HepG2 (cell line): ENCODE data around the gene PNP. TPM values are rescaled to one million over a fixed set of nuclear protein-coding genes. Genes with fewer than 3 reads are reported as not detected.
A peak's percentile ranks its signal among the peaks of the same experiment; 100 is the strongest.

Experiments
- ATF1 ChIP-seq: IDR thresholded peaks from 2 replicates; pipeline ENCODE4 v1.6.1; 2016; ENCODE audit warnings: mild to moderate bottlenecking, control low read depth
- FOXJ3 ChIP-seq: sonication (generic); formaldehyde crosslinking; IDR thresholded peaks from 2 replicates; pipeline ENCODE4 v1.4.0; 2020; ENCODE audit warnings: missing genetic modification reagents, mild to moderate bottlenecking, borderline replicate concordance
- GABPA ChIP-seq, 2 experiments: IDR thresholded peaks; 2 replicates each; pipeline ENCODE4 v1.6.1; 2011 to 2016; ENCODE audit warnings: low read depth in 2 of 2, low read length in 1 of 2, missing biosample characterization in 1 of 2, missing genetic modification characterization in 1 of 2
- GATAD2A ChIP-seq: IDR thresholded peaks from 2 replicates; pipeline ENCODE4 v1.6.1; 2016
- GPN1 ChIP-seq: sonication (generic); formaldehyde crosslinking; IDR thresholded peaks from 2 replicates; pipeline ENCODE4 v1.5.1; 2020; ENCODE audit warnings: missing genetic modification reagents, borderline replicate concordance
- IKZF4 ChIP-seq: sonication (generic); formaldehyde crosslinking; IDR thresholded peaks from 2 replicates; pipeline ENCODE4 v1.5.1; 2020; ENCODE audit warnings: borderline replicate concordance, mild to moderate bottlenecking, low read depth, missing genetic modification reagents; ENCODE audit errors: not compliant biosample characterization
- IRF2 ChIP-seq: IDR thresholded peaks from 2 replicates; pipeline ENCODE4 v1.6.1; 2018; ENCODE audit warnings: missing genetic modification reagents, missing compliant biosample characterization
- KAT8 ChIP-seq: IDR thresholded peaks from 2 replicates; pipeline ENCODE4 v1.6.1; 2016; ENCODE audit warnings: missing genetic modification reagents, missing compliant biosample characterization
- MYNN ChIP-seq: sonication (generic); formaldehyde crosslinking; IDR thresholded peaks from 2 replicates; pipeline ENCODE4 v1.4.0; 2020; ENCODE audit warnings: mild to moderate bottlenecking, low read depth, missing genetic modification reagents
- NPAS2 ChIP-seq: sonication (generic); formaldehyde crosslinking; IDR thresholded peaks from 2 replicates; pipeline ENCODE4 v1.8.0; 2022; ENCODE audit warnings: mild to moderate bottlenecking, missing genetic modification reagents, borderline replicate concordance
- PHF5A ChIP-seq: IDR thresholded peaks from one replicate; pipeline ENCODE4 v1.6.1; 2018; ENCODE audit warnings: low read depth, missing genetic modification reagents; ENCODE audit not compliant: unreplicated experiment
- SMAD9 ChIP-seq: sonication (generic); formaldehyde crosslinking; IDR thresholded peaks from 2 replicates; pipeline ENCODE4 v1.5.1; 2020; ENCODE audit warnings: mild to moderate bottlenecking, missing genetic modification reagents
- SRSF1 ChIP-seq: fragments of 200-400 bp; formaldehyde crosslinking; optimal IDR thresholded peaks from 2 replicates; pipeline ENCODE3; 2017; ENCODE audit warnings: mild to moderate bottlenecking, low read depth, low read length, moderate library complexity
- ZFAT ChIP-seq: sonication (generic); formaldehyde crosslinking; conservative IDR thresholded peaks from 2 replicates; pipeline ENCODE4 v1.8.1; 2023; ENCODE audit warnings: missing genetic modification reagents, inconsistent platforms
- ZNF20 ChIP-seq: sonication (generic); formaldehyde crosslinking; IDR thresholded peaks from 2 replicates; pipeline ENCODE4 v1.4.0; 2020; ENCODE audit warnings: mild to moderate bottlenecking, moderate library complexity, missing genetic modification reagents
- ZNF572 ChIP-seq: sonication (generic); formaldehyde crosslinking; IDR thresholded peaks from 2 replicates; pipeline ENCODE4 v1.5.1; 2020; ENCODE audit warnings: mild to moderate bottlenecking, missing genetic modification reagents
- ZNF839 ChIP-seq: sonication (generic); formaldehyde crosslinking; IDR thresholded peaks from 2 replicates; pipeline ENCODE4 v1.4.0; 2020; ENCODE audit warnings: missing genetic modification reagents, mild to moderate bottlenecking, borderline replicate concordance
- polyA plus RNA-seq, 8 experiments: library from polyadenylated mRNA; depleted of rRNA in 3 of 8; stranded (reverse) in 7 of 8; unstranded in 1 of 8; fragments of >200 nt; fragmentation: Illumina TruSeq in 4 of 8; extraction: Trizol in 4 of 8; gene quantifications; 2 replicates each; pipeline versions ENCODE4 v1.2.1 to v1.2.3, GENCODE V29; 2011 to 2016; ENCODE audit warnings: low read depth in 4 of 8, missing spikeins in 1 of 8, mixed read lengths in 1 of 8; ENCODE audit not compliant: insufficient read depth in 1 of 8
- total RNA-seq, 5 experiments: library from RNA; depleted of rRNA; stranded (reverse); fragments of >200 nt; fragmentation: Illumina TruSeq; extraction: Trizol; gene quantifications; 2 replicates each; pipeline ENCODE4 v1.2.3, GENCODE V29; 2016; ENCODE audit warnings: low read depth in 1 of 5
- TF ChIP-seq, protein P1 (sequence below): sonication (generic); formaldehyde crosslinking; IDR thresholded peaks from 2 replicates; pipeline ENCODE4 v1.4.0; 2020; ENCODE audit warnings: missing genetic modification reagents, borderline replicate concordance
- TF ChIP-seq, protein P2 (sequence below): sonication (generic); formaldehyde crosslinking; IDR thresholded peaks from 2 replicates; pipeline ENCODE4 v1.4.0; 2020; ENCODE audit warnings: missing genetic modification reagents, borderline replicate concordance
- TF ChIP-seq, protein P3 (sequence below): IDR thresholded peaks from 2 replicates; pipeline ENCODE4 v1.6.1; 2016; ENCODE audit warnings: low read depth

The PNP gene
- total and polyA plus RNA-seq, 2 of the 13 experiments (the other 11 are each of a cell fraction or from before 2014, with no cell fraction given), result 45.4 to 74.8 TPM

DNA sequence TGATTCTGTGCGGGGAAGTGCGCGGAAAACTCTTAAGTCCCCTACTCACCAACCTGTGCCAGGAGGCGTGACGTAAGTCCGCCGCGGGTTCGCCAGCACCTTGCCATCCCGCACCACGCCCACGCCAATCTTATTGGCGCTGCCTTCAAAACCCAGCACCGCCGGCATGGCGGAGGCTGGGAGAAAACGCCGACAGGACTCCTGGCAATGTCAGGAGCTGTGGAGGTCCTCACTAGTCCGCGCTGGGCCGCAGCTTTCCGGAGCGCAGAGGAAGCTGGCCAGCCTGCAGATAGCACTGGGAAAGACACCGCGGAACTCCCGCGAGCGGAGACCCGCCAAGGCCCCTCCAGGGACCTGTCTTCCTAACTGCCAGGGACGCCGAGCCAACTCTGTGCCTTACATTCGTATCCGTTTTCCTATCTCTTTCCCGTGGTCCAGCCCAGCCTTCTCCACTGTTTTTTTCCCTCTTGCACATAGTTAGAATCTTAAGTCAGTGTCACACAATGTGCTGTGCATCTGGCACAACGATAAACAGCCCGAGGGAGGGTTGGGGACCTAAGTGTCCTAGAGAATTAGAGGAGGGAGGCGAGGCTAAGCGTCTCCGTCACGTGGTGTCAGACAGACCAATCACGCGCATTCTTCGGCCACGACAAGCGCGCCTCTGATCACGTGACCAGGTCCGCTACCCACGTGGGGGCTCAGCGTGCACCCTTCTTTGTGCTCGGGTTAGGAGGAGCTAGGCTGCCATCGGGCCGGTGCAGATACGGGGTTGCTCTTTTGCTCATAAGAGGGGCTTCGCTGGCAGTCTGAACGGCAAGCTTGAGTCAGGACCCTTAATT, 14.5 kb upstream of the PNP start, which contains the start of the genes APEX1 and OSGEP (continued):
- TF ChIP-seq IKZF4 (CRISPR knock-in tag) (no peak), GPN1 (CRISPR knock-in tag) (peak; percentile 33; the same call in 1 of the 2 replicates), IRF2 (peak; percentile 44; the same call in 1 of the 2 replicates), ATF1 (CRISPR knock-in tag) (peak; percentile 78), SMAD9 (CRISPR knock-in tag) (no peak; the same call in 1 of the 2 replicates), FOXJ3 (CRISPR knock-in tag) (peak; percentile 62; the same call in 1 of the 2 replicates), ZFAT (CRISPR knock-in tag) (no peak), GATAD2A (CRISPR knock-in tag) (peak; percentile 76), MYNN (no peak), ZNF839 (0 out of 2 replicates have a peak, but pooled peaks have one; percentile 47), GABPA (IDR thresholded peaks at IDR 0.05; ENCODE audit: low read depth, low read length) (no peak), GABPA (CRISPR knock-in tag; IDR thresholded peaks at IDR 0.05; ENCODE audit: low read depth) (no peak; the same call in none of the 2 replicates), ZNF20 (CRISPR knock-in tag) (no peak; the same call in 1 of the 2 replicates), PHF5A (CRISPR knock-in tag) (peak; percentile 34), KAT8 (CRISPR knock-in tag) (peak; percentile 94), NPAS2 (no peak), ZNF572 (CRISPR knock-in tag) (0 out of 2 replicates have a peak, but pooled peaks have one; percentile 65), SRSF1 (peak; percentile 83)
- TF ChIP-seq, protein P1, sequence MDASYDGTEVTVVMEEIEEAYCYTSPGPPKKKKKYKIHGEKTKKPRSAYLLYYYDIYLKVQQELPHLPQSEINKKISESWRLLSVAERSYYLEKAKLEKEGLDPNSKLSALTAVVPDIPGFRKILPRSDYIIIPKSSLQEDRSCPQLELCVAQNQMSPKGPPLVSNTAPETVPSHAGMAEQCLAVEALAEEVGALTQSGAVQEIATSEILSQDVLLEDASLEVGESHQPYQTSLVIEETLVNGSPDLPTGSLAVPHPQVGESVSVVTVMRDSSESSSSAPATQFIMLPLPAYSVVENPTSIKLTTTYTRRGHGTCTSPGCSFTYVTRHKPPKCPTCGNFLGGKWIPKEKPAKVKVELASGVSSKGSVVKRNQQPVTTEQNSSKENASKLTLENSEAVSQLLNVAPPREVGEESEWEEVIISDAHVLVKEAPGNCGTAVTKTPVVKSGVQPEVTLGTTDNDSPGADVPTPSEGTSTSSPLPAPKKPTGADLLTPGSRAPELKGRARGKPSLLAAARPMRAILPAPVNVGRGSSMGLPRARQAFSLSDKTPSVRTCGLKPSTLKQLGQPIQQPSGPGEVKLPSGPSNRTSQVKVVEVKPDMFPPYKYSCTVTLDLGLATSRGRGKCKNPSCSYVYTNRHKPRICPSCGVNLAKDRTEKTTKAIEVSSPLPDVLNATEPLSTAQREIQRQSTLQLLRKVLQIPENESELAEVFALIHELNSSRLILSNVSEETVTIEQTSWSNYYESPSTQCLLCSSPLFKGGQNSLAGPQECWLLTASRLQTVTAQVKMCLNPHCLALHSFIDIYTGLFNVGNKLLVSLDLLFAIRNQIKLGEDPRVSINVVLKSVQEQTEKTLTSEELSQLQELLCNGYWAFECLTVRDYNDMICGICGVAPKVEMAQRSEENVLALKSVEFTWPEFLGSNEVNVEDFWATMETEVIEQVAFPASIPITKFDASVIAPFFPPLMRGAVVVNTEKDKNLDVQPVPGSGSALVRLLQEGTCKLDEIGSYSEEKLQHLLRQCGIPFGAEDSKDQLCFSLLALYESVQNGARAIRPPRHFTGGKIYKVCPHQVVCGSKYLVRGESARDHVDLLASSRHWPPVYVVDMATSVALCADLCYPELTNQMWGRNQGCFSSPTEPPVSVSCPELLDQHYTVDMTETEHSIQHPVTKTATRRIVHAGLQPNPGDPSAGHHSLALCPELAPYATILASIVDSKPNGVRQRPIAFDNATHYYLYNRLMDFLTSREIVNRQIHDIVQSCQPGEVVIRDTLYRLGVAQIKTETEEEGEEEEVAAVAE (CRISPR knock-in tag), result peak; percentile 80; the same call in 1 of the 2 replicates
- TF ChIP-seq, protein P2, sequence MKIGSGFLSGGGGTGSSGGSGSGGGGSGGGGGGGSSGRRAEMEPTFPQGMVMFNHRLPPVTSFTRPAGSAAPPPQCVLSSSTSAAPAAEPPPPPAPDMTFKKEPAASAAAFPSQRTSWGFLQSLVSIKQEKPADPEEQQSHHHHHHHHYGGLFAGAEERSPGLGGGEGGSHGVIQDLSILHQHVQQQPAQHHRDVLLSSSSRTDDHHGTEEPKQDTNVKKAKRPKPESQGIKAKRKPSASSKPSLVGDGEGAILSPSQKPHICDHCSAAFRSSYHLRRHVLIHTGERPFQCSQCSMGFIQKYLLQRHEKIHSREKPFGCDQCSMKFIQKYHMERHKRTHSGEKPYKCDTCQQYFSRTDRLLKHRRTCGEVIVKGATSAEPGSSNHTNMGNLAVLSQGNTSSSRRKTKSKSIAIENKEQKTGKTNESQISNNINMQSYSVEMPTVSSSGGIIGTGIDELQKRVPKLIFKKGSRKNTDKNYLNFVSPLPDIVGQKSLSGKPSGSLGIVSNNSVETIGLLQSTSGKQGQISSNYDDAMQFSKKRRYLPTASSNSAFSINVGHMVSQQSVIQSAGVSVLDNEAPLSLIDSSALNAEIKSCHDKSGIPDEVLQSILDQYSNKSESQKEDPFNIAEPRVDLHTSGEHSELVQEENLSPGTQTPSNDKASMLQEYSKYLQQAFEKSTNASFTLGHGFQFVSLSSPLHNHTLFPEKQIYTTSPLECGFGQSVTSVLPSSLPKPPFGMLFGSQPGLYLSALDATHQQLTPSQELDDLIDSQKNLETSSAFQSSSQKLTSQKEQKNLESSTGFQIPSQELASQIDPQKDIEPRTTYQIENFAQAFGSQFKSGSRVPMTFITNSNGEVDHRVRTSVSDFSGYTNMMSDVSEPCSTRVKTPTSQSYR (CRISPR knock-in tag), result peak; percentile 58; the same call in 1 of the 2 replicates
- TF ChIP-seq, protein P3, sequence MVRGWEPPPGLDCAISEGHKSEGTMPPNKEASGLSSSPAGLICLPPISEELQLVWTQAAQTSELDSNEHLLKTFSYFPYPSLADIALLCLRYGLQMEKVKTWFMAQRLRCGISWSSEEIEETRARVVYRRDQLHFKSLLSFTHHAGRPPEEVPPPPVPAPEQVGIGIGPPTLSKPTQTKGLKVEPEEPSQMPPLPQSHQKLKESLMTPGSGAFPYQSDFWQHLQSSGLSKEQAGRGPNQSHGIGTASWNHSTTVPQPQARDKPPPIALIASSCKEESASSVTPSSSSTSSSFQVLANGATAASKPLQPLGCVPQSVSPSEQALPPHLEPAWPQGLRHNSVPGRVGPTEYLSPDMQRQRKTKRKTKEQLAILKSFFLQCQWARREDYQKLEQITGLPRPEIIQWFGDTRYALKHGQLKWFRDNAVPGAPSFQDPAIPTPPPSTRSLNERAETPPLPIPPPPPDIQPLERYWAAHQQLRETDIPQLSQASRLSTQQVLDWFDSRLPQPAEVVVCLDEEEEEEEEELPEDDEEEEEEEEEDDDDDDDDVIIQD, result peak; percentile 73
